ENCODE results near the gene FARP2. TPM values are rescaled to one million over a fixed set of nuclear protein-coding genes. Genes with fewer than 3 reads are reported as not detected.

The FARP2 gene
- total RNA-seq, 2 donors from 2014 or later = 11.1 to 21.5 TPM

GRCh38 chr2:241469746-241470145 is 113.7 kb downstream of the FARP2 start:
- no peak overlapping the region for H3K4me3 ChIP-seq
- no peak for DNase-seq (ENCODE audit: low spot score)
- H3K4me1 ChIP-seq = no peaks in the 10 kb centered on the region
- TF ChIP-seq CTCF (IDR thresholded peaks at IDR 0.05) = no peak
- H3K36me3 ChIP-seq = no peaks in the 10 kb centered on the region
- no peaks in the 10 kb centered on the region for H3K27me3 ChIP-seq
- no peak overlapping the region for H3K27ac ChIP-seq
- no peaks in the 10 kb centered on the region for H3K9me3 ChIP-seq

GRCh38 chr2:241473399-241473798 is 117.3 kb downstream of the FARP2 start:
- Histone ChIP-seq H3K4me3 (no peak overlapping the region), H3K27ac (no peak overlapping the region), H3K27me3 (no peaks in the 10 kb centered on the region), H3K9me3 (no peaks in the 10 kb centered on the region), H3K4me1 (no peaks in the 10 kb centered on the region), H3K36me3 (no peaks in the 10 kb centered on the region)
- no peak for DNase-seq (ENCODE audit: low spot score)
- no peak for TF ChIP-seq CTCF (IDR thresholded peaks at IDR 0.05)

GRCh38 chr2:241475267-241475666 is 119.2 kb downstream of the FARP2 start:
- Histone ChIP-seq H3K27me3 (no peaks in the 10 kb centered on the region), H3K27ac (no peak overlapping the region), H3K36me3 (no peaks in the 10 kb centered on the region), H3K4me1 (no peaks in the 10 kb centered on the region), H3K9me3 (no peaks in the 10 kb centered on the region), H3K4me3 (no peak overlapping the region)
- no peak for TF ChIP-seq CTCF (IDR thresholded peaks at IDR 0.05)
- DNase-seq (ENCODE audit: low spot score) = no peak

GRCh38 chr2:241478166-241478565 is 122.1 kb downstream of the FARP2 start:
- no peaks in the 10 kb centered on the region for H3K36me3 ChIP-seq
- no peaks in the 10 kb centered on the region for H3K9me3 ChIP-seq
- H3K4me1 ChIP-seq = no peaks in the 10 kb centered on the region
- no peak for TF ChIP-seq CTCF (IDR thresholded peaks at IDR 0.05)
- H3K4me3 ChIP-seq = no peak overlapping the region
- H3K27ac ChIP-seq = no peak overlapping the region
- DNase-seq (ENCODE audit: low spot score) = no peak
- H3K27me3 ChIP-seq = no peaks in the 10 kb centered on the region

GRCh38 chr2:241479026-241479898 is 123.2 kb downstream of the FARP2 start:
- Histone ChIP-seq H3K4me3 (no peak overlapping the region), H3K9me3 (no peaks in the 10 kb centered on the region), H3K27ac (no peak overlapping the region), H3K4me1 (no peaks in the 10 kb centered on the region), H3K36me3 (no peaks in the 10 kb centered on the region), H3K27me3 (no peaks in the 10 kb centered on the region)
- DNase-seq (ENCODE audit: low spot score) = no peak
- no peak for TF ChIP-seq CTCF (IDR thresholded peaks at IDR 0.05)

- no peak overlapping the region for H3K27ac ChIP-seq
- H3K4me1 ChIP-seq = no peaks in the 10 kb centered on the region
- no peak overlapping the region for H3K4me3 ChIP-seq
- no peaks in the 10 kb centered on the region for H3K27me3 ChIP-seq
- TF ChIP-seq CTCF (IDR thresholded peaks at IDR 0.05) = no peak
- H3K9me3 ChIP-seq = no peaks in the 10 kb centered on the region
- H3K36me3 ChIP-seq = peaks cover 2% of the 10 kb centered on the region
- DNase-seq (ENCODE audit: low spot score) = no peak
Measured at GRCh38 chr2:241481687-241482086, 125.6 kb downstream of the FARP2 start.
